Heart left ventricle (tissue), 13 donors: Measurements from ENCODE around the gene CFAP58.

ENCODE experiments used
- CTCF ChIP-seq, 12 donors: fragments of 200-600 bp; sonication (generic) in 4 of 12; IDR thresholded peaks; one replicate each; pipeline versions ENCODE4 v1.5.0 to v1.8.0; 2018 to 2022; ENCODE audit warnings: antibody characterized with exemption in 12 of 12, mild to moderate bottlenecking in 5 of 12
- POLR2A ChIP-seq, 2 donors: fragments of 450-650 bp; IDR thresholded peaks; one replicate each; pipeline ENCODE4 v1.6.1; 2017; ENCODE audit warnings: antibody characterized with exemption in 2 of 2, mild to moderate bottlenecking in 2 of 2, moderate library complexity in 2 of 2
- donor health status: ischemic (EF 13 %, LVEDD 7.1; RV severe dilation, severe dysfunction).
- donor health status: DM: no; HTN: yes; CAD: no.
- donor health status: DM: no; HTN: no; CAD: no.
- donor health status: ischemic (EF 25% LVEDD 6.9; RV normal size, moderate dysfunction).
- donor health status: ischemic (EF 25% LVEDD 5.7; RV mildly dilated, moderate dysfunction).
- donor health status: ischemic (EF 35%, LVEDD 5.7; RV mildly dilated, moderate dysfunction).
- donor health status: nonischemic (EF 11% LVEDD 7.7; RV severe dilation, severe dysfunction).
- donor health status: DM: yes; HTN: yes; CAD: no.
- donor health status: PGD.
- donor health status: ischemic (EF 29% LVEDD 5.4; RV normal size, mild dysfunction).
- donor health status: nonischemic (EF 23%, LVEDD 6.1; RV moderate dilation, normal function).

- TF ChIP-seq POLR2A (IDR thresholded peaks at IDR 0.05) (no peak), CTCF (IDR thresholded peaks at IDR 0.05) (no peak)
Measured at GRCh38 chr10:104450490-104450889, 96.9 kb downstream of the CFAP58 start.
